ENCODE data around the gene SCN1A. TPM values are rescaled to one million over a fixed set of nuclear protein-coding genes. Genes with fewer than 3 reads are reported as not detected.

The SCN1A gene
- total RNA-seq, 4 donors from 2014 or later, result under 0.01 TPM; not detected in 3

DNA sequence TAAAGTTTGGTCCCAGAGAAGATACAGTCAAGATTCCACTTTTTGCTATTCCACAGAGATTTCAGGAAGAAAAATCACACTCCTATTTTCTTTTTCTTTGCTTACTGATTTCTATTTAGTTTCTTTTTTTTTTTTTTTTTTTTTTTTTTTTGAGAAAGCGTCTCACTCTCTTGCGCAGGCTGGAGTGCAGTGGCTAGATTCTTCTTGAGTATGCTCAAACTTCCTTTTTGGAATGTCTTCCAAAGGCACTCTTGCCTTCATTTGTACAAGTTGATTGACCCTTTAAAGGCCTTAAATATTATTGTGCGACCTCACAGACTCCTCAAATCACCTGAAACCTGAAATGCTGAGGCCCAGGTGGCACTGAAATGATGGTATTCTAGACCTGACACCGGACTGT is 9.6 kb downstream of the SCN1A start:
- Histone ChIP-seq H3K36me3 (no peaks in the 10 kb centered on the region), H3K4me3 (no peak overlapping the region), H3K27ac (replicated peaks in 1 of 4) (no peak overlapping the region), H3K27me3 (no peaks in the 10 kb centered on the region), H3K9me3 (no peaks in the 10 kb centered on the region), H3K4me1 (no peaks in the 10 kb centered on the region)
- WGBS, result 88% methylated on average over 4 of the region's 4 CpGs
- DNase-seq (ENCODE audit: extremely low spot score), result no peak
- no peak for TF ChIP-seq EP300 (IDR thresholded peaks at IDR 0.05)
- TF ChIP-seq, protein P1, sequence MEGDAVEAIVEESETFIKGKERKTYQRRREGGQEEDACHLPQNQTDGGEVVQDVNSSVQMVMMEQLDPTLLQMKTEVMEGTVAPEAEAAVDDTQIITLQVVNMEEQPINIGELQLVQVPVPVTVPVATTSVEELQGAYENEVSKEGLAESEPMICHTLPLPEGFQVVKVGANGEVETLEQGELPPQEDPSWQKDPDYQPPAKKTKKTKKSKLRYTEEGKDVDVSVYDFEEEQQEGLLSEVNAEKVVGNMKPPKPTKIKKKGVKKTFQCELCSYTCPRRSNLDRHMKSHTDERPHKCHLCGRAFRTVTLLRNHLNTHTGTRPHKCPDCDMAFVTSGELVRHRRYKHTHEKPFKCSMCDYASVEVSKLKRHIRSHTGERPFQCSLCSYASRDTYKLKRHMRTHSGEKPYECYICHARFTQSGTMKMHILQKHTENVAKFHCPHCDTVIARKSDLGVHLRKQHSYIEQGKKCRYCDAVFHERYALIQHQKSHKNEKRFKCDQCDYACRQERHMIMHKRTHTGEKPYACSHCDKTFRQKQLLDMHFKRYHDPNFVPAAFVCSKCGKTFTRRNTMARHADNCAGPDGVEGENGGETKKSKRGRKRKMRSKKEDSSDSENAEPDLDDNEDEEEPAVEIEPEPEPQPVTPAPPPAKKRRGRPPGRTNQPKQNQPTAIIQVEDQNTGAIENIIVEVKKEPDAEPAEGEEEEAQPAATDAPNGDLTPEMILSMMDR (IDR thresholded peaks at IDR 0.05), result no peak
- TF ChIP-seq POLR2A (IDR thresholded peaks at IDR 0.05; ENCODE audit: low read depth), result no peak
- no peak for TF ChIP-seq POLR2AphosphoS5 (IDR thresholded peaks at IDR 0.05)
- intact Hi-C loops (cut with DNase I), result no loop called here

DNA sequence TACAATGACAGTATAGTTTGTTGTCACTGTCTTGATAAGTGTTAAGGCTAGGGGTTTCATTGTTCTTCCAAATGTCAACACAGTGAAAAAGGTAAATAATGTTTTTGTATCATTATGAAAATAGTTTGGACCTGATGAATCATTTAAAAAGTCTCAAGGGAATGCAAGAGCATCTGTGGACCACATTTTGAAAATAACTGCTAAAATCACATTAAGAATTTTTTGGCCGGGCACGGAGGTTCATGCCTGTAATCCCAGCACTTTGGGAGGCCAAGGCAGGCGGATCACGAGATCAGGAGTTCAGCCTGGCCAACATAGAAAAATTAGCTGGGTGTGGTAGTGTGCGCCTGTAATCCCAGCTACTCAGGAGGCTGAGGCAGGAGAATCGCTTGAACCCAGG is 10.3 kb downstream of the SCN1A start:
- TF ChIP-seq POLR2A (IDR thresholded peaks at IDR 0.05; ENCODE audit: low read depth) (no peak), POLR2AphosphoS5 (IDR thresholded peaks at IDR 0.05) (no peak), EP300 (IDR thresholded peaks at IDR 0.05) (no peak)
- TF ChIP-seq, protein P1 (IDR thresholded peaks at IDR 0.05), result no peak
- no peaks in the 10 kb centered on the region for H3K36me3 ChIP-seq
- no peaks in the 10 kb centered on the region for H3K9me3 ChIP-seq
- no peak overlapping the region for H3K4me3 ChIP-seq
- H3K27ac ChIP-seq (replicated peaks in 1 of 4), result no peak overlapping the region
- no peaks in the 10 kb centered on the region for H3K27me3 ChIP-seq
- intact Hi-C loops (cut with DNase I), result no loop called here
- no peaks in the 10 kb centered on the region for H3K4me1 ChIP-seq
- 92% methylated on average over 6 of the region's 6 CpGs for WGBS
- DNase-seq (ENCODE audit: extremely low spot score), result no peak

DNA sequence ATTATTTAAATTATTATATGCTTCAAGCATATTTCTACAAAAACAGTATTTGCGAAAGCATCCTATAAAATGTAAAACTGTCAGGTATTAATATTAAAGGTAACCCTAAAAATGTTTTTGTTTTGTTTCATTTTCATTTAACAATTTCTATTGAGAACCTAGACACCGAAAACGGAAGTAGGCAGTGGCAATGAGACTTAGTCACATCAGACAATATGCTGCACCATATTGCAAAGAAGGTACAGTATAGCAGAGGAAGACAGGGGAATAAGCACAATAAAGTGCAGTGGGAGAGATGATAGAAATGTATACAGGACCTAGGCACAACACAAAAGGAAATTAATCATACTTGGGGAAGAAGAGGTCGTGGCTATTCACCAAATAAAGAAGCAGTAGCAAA is 12.2 kb downstream of the SCN1A start:
- Histone ChIP-seq H3K27me3 (no peaks in the 10 kb centered on the region), H3K4me1 (no peaks in the 10 kb centered on the region), H3K4me3 (no peak overlapping the region), H3K27ac (replicated peaks in 1 of 4) (no peak overlapping the region), H3K9me3 (peaks cover 0 to 4% (median 0%) of the 10 kb centered on the region in 4 donors), H3K36me3 (no peaks in the 10 kb centered on the region)
- no peak for DNase-seq (ENCODE audit: extremely low spot score)
- 78% methylated on average over 4 of the region's 4 CpGs for WGBS
- no peak for TF ChIP-seq POLR2AphosphoS5 (IDR thresholded peaks at IDR 0.05)
- TF ChIP-seq, protein P1 (IDR thresholded peaks at IDR 0.05), result no peak
- intact Hi-C loops (cut with DNase I), result no loop called here

DNA sequence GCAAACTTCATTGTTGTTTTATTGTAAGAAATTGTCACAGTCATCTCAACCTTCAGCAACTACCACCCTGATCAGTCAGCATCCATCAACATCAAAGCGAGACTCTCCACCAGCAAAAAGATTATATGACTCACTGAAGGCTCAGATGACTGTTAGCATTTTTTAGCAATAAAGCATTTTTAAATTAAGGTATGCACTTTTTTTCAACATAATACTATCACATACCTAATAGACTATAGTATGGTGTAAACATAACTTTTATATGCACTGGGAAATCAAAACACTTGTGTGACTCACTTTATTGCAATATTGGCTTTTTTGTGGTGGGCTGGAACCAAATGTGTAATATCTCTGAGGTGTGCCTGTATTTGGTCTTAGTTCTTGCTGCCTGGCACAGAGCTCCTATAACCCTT is 15.6 kb downstream of the SCN1A start:
- Histone ChIP-seq H3K27ac (replicated peaks in 1 of 4) (no peak overlapping the region), H3K27me3 (no peaks in the 10 kb centered on the region), H3K9me3 (peaks cover 0 to 4% (median 0%) of the 10 kb centered on the region in 4 donors), H3K36me3 (no peaks in the 10 kb centered on the region), H3K4me1 (no peaks in the 10 kb centered on the region), H3K4me3 (no peak overlapping the region)
- TF ChIP-seq POLR2AphosphoS5 (IDR thresholded peaks at IDR 0.05) (no peak), EP300 (IDR thresholded peaks at IDR 0.05) (no peak), POLR2A (IDR thresholded peaks at IDR 0.05; ENCODE audit: low read depth) (no peak)
- TF ChIP-seq, protein P1 (IDR thresholded peaks at IDR 0.05), result no peak
- DNase-seq (ENCODE audit: extremely low spot score), result no peak
- WGBS, result 91% methylated on average over 1 of the region's 1 CpG
- intact Hi-C loops (cut with DNase I), result no loop called here

DNA sequence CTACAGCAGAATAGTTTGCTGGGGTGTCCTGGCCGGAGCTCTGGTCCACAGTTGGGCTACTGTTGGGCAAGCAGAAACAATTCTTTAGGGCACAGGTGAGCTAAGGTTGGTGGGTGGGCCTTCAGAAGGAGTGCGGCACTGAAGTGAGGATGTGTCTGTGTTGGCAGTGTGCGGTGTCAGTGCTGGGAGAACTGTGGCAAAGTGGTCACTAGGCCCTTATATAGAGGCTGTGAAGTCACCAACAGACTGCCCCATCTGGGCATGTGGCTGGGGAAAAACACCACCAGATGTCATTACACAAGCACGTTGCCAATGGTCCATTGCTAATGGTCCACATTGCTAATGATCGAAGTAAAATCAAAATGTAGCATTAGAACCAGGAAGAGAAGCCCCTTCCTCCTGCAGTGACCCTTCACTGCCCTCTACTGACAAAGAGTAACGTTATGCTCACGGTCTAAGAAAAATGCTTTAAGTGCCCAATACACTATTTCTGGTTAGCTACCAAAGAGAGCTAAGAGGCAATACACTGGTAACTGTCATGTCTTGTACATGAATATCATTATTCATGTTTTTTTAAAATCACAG is 21.3 kb downstream of the SCN1A start:
- Histone ChIP-seq H3K9me3 (peaks cover 0 to 4% (median 0%) of the 10 kb centered on the region in 4 donors), H3K27ac (replicated peaks in 1 of 4) (no peak overlapping the region), H3K4me3 (no peak overlapping the region), H3K36me3 (no peaks in the 10 kb centered on the region), H3K4me1 (no peaks in the 10 kb centered on the region), H3K27me3 (no peaks in the 10 kb centered on the region)
- TF ChIP-seq POLR2AphosphoS5 (IDR thresholded peaks at IDR 0.05) (no peak), EP300 (IDR thresholded peaks at IDR 0.05) (no peak), POLR2A (IDR thresholded peaks at IDR 0.05; ENCODE audit: low read depth) (no peak)
- TF ChIP-seq, protein P1 (IDR thresholded peaks at IDR 0.05), result no peak
- intact Hi-C loops (cut with DNase I), result no loop called here
- 47% methylated on average over 7 of the region's 7 CpGs for WGBS
- DNase-seq (ENCODE audit: extremely low spot score), result no peak

Data from esophagus muscularis mucosa (tissue), 4 donors.